GM12878 (cell line): ENCODE data around the gene KDM4C. TPM values are rescaled to one million over a fixed set of nuclear protein-coding genes. Genes with fewer than 3 reads are reported as not detected.

Experiments
- ATAC-seq: fragments of 200-7000 bp; cut with Tn5 transposase; 3 replicates; pipeline ENCODE4 v1.9.1; 2020; ENCODE audit warnings: mild to moderate bottlenecking, moderate library complexity
- BruUV-seq: library from RNA; stranded (reverse); fragments of 400-500 nt; replicated peaks from 2 replicates; lab custom pipeline; 2021; lab: Mats Ljungman, UMichigan
- CTCF ChIA-PET: fragments of 300-600 bp; sonication (Branson Sonifier 250); formaldehyde crosslinking; extraction: SDS; loops from one replicate; lab custom pipeline; 2021; ENCODE audit warnings: inconsistent platforms; lab: Yijun Ruan, JAX
- POLR2A ChIA-PET: fragments of 350-600 bp; formaldehyde crosslinking; extraction: SDS; loops from one replicate; lab custom pipeline; 2021; ENCODE audit warnings: inconsistent platforms; lab: Charles Lee
- RAD21 ChIA-PET: fragments of 300-600 bp; sonication (Branson Sonifier 250); formaldehyde crosslinking; loops from one replicate; lab custom pipeline; 2023; ENCODE audit warnings: antibody characterized with exemption; ENCODE audit not compliant: unreplicated experiment; lab: Charles Lee
- SMC1A ChIA-PET: fragments of 300-600 bp; sonication (Branson Sonifier 250); formaldehyde crosslinking; loops from one replicate; lab custom pipeline; 2023; ENCODE audit not compliant: unreplicated experiment, uncharacterized antibody; lab: Charles Lee
- DNase-seq: peaks from one replicate; pipeline ENCODE4 v3.0.0-alpha.2; 2011; ENCODE audit warnings: low read depth, low spot score
- FAIRE-seq: peaks from 3 replicates; lab custom pipeline; 2011; peaks lifted over from hg19 to GRCh38; lab: Jason Lieb, UNC
- H2AFZ ChIP-seq: 2 replicates; pipeline ENCODE4 v1.6.0; 2011; ENCODE audit warnings: low read depth, low read length, control low read depth; ENCODE audit not compliant: control insufficient read depth
- H3K27ac ChIP-seq: 2 replicates; pipeline ENCODE4 v1.5.1; 2011; ENCODE audit warnings: control low read depth; ENCODE audit not compliant: control insufficient read depth, insufficient read depth
- H3K27me3 ChIP-seq, 2 experiments: replicated peaks in 1 of 2; 2 replicates each; pipeline versions ENCODE4 v1.6.0 to v1.6.1; 2011; ENCODE audit warnings: low read length in 1 of 2; ENCODE audit not compliant: control insufficient read depth in 2 of 2, insufficient read depth in 2 of 2
- H3K36me3 ChIP-seq, 2 experiments: 2 replicates each; pipeline ENCODE4 v1.5.1; 2011; ENCODE audit warnings: low read length in 1 of 2; ENCODE audit not compliant: control insufficient read depth in 2 of 2, insufficient read depth in 2 of 2
- H3K4me1 ChIP-seq: 2 replicates; pipeline ENCODE4 v1.6.1; 2011; ENCODE audit warnings: mild to moderate bottlenecking, low read length, moderate library complexity, mixed read lengths; ENCODE audit not compliant: control insufficient read depth, insufficient read depth
- H3K4me2 ChIP-seq: 2 replicates; pipeline ENCODE4 v1.6.0; 2011; ENCODE audit warnings: control low read depth; ENCODE audit not compliant: control insufficient read depth, insufficient read depth
- H3K4me3 ChIP-seq: fragments of 200-600 bp; sonication (generic); 2 replicates; pipeline ENCODE4 v1.5.1; 2016
- H3K79me2 ChIP-seq: 2 replicates; pipeline ENCODE4 v1.6.0; 2011; ENCODE audit warnings: low read length; ENCODE audit not compliant: control insufficient read depth, insufficient read depth
- H3K9ac ChIP-seq: 2 replicates; pipeline ENCODE4 v1.8.0; 2011; ENCODE audit warnings: low read length, control low read depth, mixed read lengths; ENCODE audit not compliant: control insufficient read depth, insufficient read depth
- H3K9me3 ChIP-seq: replicated peaks from 3 replicates; pipeline ENCODE4 v1.5.1; 2011; ENCODE audit warnings: mild to moderate bottlenecking, low read length; ENCODE audit not compliant: control insufficient read depth, insufficient read depth
- H4K20me1 ChIP-seq: 2 replicates; pipeline ENCODE4 v1.6.0; 2011; ENCODE audit not compliant: control insufficient read depth, insufficient read depth
- EP300 ChIP-seq, 2 experiments: fragments of 150-350 bp in 1 of 2; IDR thresholded peaks; 2 replicates each; pipeline ENCODE4 v1.6.1; 2011 to 2012; ENCODE audit warnings: low read depth in 2 of 2, low read length in 2 of 2, borderline replicate concordance in 1 of 2, improper control_type of control experiment in 1 of 2, inconsistent platforms in 1 of 2; ENCODE audit not compliant: control insufficient read depth in 1 of 2
- ESRRA ChIP-seq: IDR thresholded peaks from 2 replicates; pipeline ENCODE4 v1.6.1; 2012; ENCODE audit warnings: mild to moderate bottlenecking, low read length, improper control_type of control experiment
- ETV6 ChIP-seq, 2 experiments: fragments of 450-650 bp in 1 of 2; IDR thresholded peaks in 1 of 2; conservative IDR thresholded peaks in 1 of 2; 2 replicates each; pipeline ENCODE4 v1.6.1; 2014; ENCODE audit warnings: antibody characterized with exemption in 1 of 2, borderline replicate concordance in 1 of 2, low read depth in 1 of 2, mild to moderate bottlenecking in 1 of 2, moderate library complexity in 1 of 2
- FOS ChIP-seq: IDR thresholded peaks from 3 replicates; pipeline ENCODE4 v1.6.1; 2011; ENCODE audit warnings: borderline replicate concordance; ENCODE audit not compliant: insufficient read length; ENCODE audit errors: extremely low read depth
- HDAC2 ChIP-seq: fragments of 200-600 bp; sonication (generic); IDR thresholded peaks from 2 replicates; pipeline ENCODE4 v1.6.1; 2017
- HSF1 ChIP-seq: fragments of 150-350 bp; IDR thresholded peaks from 2 replicates; pipeline ENCODE4 v1.6.1; 2014; ENCODE audit warnings: mild to moderate bottlenecking, low read depth, low read length
- NFYB ChIP-seq: IDR thresholded peaks from 2 replicates; pipeline ENCODE4 v1.6.1; 2011; ENCODE audit warnings: low read depth, mild to moderate bottlenecking, low read length, improper control_type of control experiment, moderate library complexity; ENCODE audit not compliant: insufficient read depth
- POLR2AphosphoS5 ChIP-seq: IDR thresholded peaks from 2 replicates; pipeline ENCODE4 v1.6.1; 2011; ENCODE audit warnings: mild to moderate bottlenecking, low read length, inconsistent platforms
- PRDM15 ChIP-seq: fragments of 450-650 bp; formaldehyde crosslinking; IDR thresholded peaks from 2 replicates; pipeline ENCODE4 v1.4.0; 2020; ENCODE audit warnings: mild to moderate bottlenecking, moderate library complexity
- RAD21 ChIP-seq: IDR thresholded peaks from 2 replicates; pipeline ENCODE4 v1.6.1; 2011; ENCODE audit warnings: mild to moderate bottlenecking, low read depth, low read length, moderate library complexity; ENCODE audit not compliant: insufficient read depth
- SIN3A ChIP-seq: IDR thresholded peaks from 2 replicates; pipeline ENCODE4 v1.6.1; 2012; ENCODE audit warnings: low read depth, low read length, improper control_type of control experiment
- SIX5 ChIP-seq: IDR thresholded peaks from 2 replicates; pipeline ENCODE4 v1.6.1; 2011; ENCODE audit warnings: mild to moderate bottlenecking, low read depth, low read length, moderate library complexity; ENCODE audit not compliant: severe bottlenecking
- SUPT20H ChIP-seq: IDR thresholded peaks from 2 replicates; pipeline ENCODE4 v1.6.1; 2011; ENCODE audit warnings: low read depth, mild to moderate bottlenecking, low read length, moderate library complexity, borderline replicate concordance; ENCODE audit not compliant: control insufficient read depth
- ZNF217 ChIP-seq: fragments of 450-650 bp; IDR thresholded peaks from 2 replicates; pipeline ENCODE4 v1.6.1; 2017; ENCODE audit warnings: antibody characterized with exemption, mild to moderate bottlenecking
- ZNF24 ChIP-seq: fragments of 450-650 bp; IDR thresholded peaks from 2 replicates; pipeline ENCODE4 v1.6.1; 2017; ENCODE audit warnings: antibody characterized with exemption, mild to moderate bottlenecking
- WGBS: methylation state at CpG from one replicate; pipeline ENCODE4 v1.1.6; 2016; ENCODE audit warnings: low lambda C conversion rate; ENCODE audit not compliant: insufficient replicate concordance, insufficient coverage; ENCODE audit errors: missing lambda C conversion rate; 5-methylcytosine and 5-hydroxymethylcytosine counted together
- in situ Hi-C: fragments of 300-500 bp; cut with MboI; formaldehyde crosslinking; loops from 9 replicates; pipeline ENCODE4 v1.14.3; 2018; ENCODE audit warnings: mixed read lengths
- intact Hi-C: fragments of 100-400 bp; cut with micrococcal nuclease; formaldehyde crosslinking; loops from one replicate; pipeline ENCODE4 v1.14.2; 2022; ENCODE audit not compliant: unreplicated experiment
- polyA plus RNA-seq, 11 experiments: library from polyadenylated mRNA; depleted of rRNA in 4 of 11; unstranded in 6 of 11; stranded (reverse) in 5 of 11; fragments of >200 nt; fragmentation: Nextera tagmentation in 4 of 11; fragmentation: Illumina TruSeq in 1 of 11; extraction: Ambion mirVana in 4 of 11; extraction: Trizol in 1 of 11; gene quantifications; 1 replicate in 1 of 11; 2 replicates in 10 of 11; pipeline versions ENCODE4 v1.2.1 to v1.2.3, GENCODE V29; 2011 to 2016; ENCODE audit warnings: inconsistent platforms in 2 of 11, missing spikeins in 2 of 11, low read depth in 1 of 11
- total RNA-seq, 4 experiments: library from RNA; depleted of rRNA in 3 of 4; stranded (reverse); fragments of >200 nt in 3 of 4; fragmentation: Illumina TruSeq in 1 of 4; extraction: Trizol in 1 of 4; gene quantifications; 2 replicates each; pipeline versions ENCODE4 v1.2.1 to v1.2.3, GENCODE V29; 2013 to 2021
- TF ChIP-seq, protein P1 (sequence below): fragments of 450-650 bp; formaldehyde crosslinking; IDR thresholded peaks from 2 replicates; pipeline ENCODE4 v1.4.0; 2022; ENCODE audit warnings: mild to moderate bottlenecking, moderate library complexity

The KDM4C gene
- total and polyA plus RNA-seq, 10 of the 15 experiments (the other 5 are each of a cell fraction or from before 2014, with no cell fraction given) = 6.8 to 41.2 (median 20.1) TPM

DNA sequence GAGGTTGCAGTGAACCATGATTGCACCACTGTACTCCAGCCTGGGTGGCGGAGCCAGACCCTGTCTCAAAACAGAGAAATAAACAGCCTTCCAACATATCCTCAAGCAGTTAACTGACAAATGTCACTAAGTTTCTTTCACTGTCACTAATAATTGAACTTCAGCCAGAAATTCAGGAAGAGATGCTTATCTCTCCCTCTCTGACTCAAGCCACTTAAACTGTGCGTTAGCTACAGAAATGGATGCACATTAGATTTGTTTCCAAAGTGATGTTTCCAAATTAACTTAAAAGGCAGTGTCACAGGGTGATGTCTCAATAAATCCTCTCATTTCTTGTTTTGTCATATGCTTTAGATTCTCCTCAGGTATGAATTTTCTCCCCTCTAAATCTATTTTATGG is 164.9 kb downstream of the KDM4C start:
- no peak for TF ChIP-seq ZNF217
- no peak for TF ChIP-seq HDAC2
- no peak for TF ChIP-seq ETV6 (conservative IDR thresholded peaks at IDR 0.05 in 1 of 2, IDR thresholded peaks at IDR 0.05 in 1 of 2; ENCODE audit: borderline replicate concordance in 1 of 2, low read depth in 1 of 2)
- no peak for TF ChIP-seq PRDM15 (CRISPR knock-in tag)
- TF ChIP-seq HSF1 = no peak
- TF ChIP-seq, protein P1, sequence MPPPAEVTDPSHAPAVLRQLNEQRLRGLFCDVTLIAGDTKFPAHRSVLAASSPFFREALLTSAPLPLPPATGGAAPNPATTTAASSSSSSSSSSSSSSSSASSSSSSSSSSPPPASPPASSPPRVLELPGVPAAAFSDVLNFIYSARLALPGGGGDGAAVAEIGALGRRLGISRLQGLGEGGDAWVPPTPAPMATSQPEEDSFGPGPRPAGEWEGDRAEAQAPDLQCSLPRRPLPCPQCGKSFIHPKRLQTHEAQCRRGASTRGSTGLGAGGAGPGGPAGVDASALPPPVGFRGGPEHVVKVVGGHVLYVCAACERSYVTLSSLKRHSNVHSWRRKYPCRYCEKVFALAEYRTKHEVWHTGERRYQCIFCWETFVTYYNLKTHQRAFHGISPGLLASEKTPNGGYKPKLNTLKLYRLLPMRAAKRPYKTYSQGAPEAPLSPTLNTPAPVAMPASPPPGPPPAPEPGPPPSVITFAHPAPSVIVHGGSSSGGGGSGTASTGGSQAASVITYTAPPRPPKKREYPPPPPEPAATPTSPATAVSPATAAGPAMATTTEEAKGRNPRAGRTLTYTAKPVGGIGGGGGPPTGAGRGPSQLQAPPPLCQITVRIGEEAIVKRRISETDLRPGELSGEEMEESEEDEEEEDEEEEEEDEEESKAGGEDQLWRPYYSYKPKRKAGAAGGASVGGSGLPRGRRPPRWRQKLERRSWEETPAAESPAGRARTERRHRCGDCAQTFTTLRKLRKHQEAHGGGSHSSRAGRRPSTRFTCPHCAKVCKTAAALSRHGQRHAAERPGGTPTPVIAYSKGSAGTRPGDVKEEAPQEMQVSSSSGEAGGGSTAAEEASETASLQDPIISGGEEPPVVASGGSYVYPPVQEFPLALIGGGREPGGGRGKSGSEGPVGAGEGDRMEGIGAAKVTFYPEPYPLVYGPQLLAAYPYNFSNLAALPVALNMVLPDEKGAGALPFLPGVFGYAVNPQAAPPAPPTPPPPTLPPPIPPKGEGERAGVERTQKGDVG (CRISPR knock-in tag) = no peak
- TF ChIP-seq EP300 (IDR thresholded peaks at IDR 0.05; ENCODE audit: borderline replicate concordance in 1 of 2, control insufficient read depth in 1 of 2, low read depth in 2 of 2, low read length in 2 of 2) = no peak
- no peak for TF ChIP-seq SIN3A
- TF ChIP-seq ESRRA = no peak
- TF ChIP-seq ZNF24 = no peak
- TF ChIP-seq SIX5 = no peak
- no peak for TF ChIP-seq FOS
- TF ChIP-seq RAD21 = no peak
- no peak for TF ChIP-seq POLR2AphosphoS5
- TF ChIP-seq NFYB = no peak
- no peak for TF ChIP-seq SUPT20H
- ChIA-PET RAD21 (no interaction called here), POLR2A (no interaction called here), SMC1A (interaction anchor here (1.6 kb wide), 1 partner anchor 10 kb away, joined by 3 read pairs; no protein-coding TSS in a partner anchor), CTCF (interaction anchor here (0.5 to 1.2 kb wide), 2 partner anchors 13 to 95 kb away, joined by 3 to 4 read pairs; no protein-coding TSS in a partner anchor)
- intact Hi-C loops = no loop called here
- Histone ChIP-seq H3K36me3 (no peaks in the 10 kb centered on the region), H2AFZ (no peak overlapping the region), H3K4me3 (no peak overlapping the region), H3K9me3 (no peaks in the 10 kb centered on the region; the same call in 1 of the 3 replicates), H3K27me3 (no peaks in the 10 kb centered on the region), H3K9ac (no peak overlapping the region), H3K27ac (no peak overlapping the region), H3K4me1 (peaks cover 19% of the 10 kb centered on the region), H3K4me2 (no peak overlapping the region), H3K79me2 (no peaks in the 10 kb centered on the region; the same call in none of the 2 replicates), H4K20me1 (no peaks in the 10 kb centered on the region)
- DNase-seq = no peak
- FAIRE-seq = no peak
- in situ Hi-C loops = loop anchor here (25.0 kb wide), 2 partner anchors 615 to 865 kb away; partner anchors contain the start of gene DMAC1
- ATAC-seq = no peak
- 92% methylated on average over 2 of the region's 2 CpGs for WGBS
- BruUV-seq = no TSS peak
